ENCODE data around the gene HMGXB3.

The HMGXB3 gene

DNA sequence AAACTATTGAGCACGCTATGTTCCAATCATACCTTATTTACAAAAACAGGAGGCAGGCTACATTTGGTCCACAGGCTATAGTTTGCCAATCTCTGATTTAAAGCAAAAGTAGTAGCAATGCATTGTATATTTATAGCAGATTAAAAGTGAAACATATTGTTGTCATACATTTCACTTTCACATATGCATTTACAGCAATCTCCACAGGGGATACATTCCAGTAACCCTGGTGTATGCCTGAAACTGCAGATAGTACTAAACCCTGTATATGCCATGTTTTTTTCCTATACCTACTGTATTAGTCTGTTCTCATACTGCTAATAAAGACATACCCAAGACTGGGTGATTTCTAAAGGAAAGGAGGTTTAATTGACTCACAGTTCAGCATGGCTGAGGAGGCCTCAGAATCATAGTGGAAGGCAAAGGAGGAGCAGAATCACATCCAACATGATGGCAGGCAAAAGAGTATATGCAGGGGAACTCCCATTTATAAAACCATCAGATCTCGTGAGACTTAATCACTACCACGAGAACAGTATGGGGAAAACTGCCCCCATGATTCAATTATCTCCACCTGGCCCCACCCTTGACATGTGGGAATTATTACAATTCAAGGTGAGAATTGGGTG lies 91.7 kb downstream of the HMGXB3 start:
- no peak for DNase-seq (ENCODE audit: low spot score)

- no peak for DNase-seq (ENCODE audit: low spot score)
Measured at GRCh38 chr5:150097152-150097551, 96.6 kb downstream of the HMGXB3 start.

GRCh38 chr5:150101023-150101422 lies 100.5 kb downstream of the HMGXB3 start:
- DNase-seq (ENCODE audit: low spot score) = no peak
